ENCODE measurements around the gene NUP188. TPM values are rescaled to one million over a fixed set of nuclear protein-coding genes. Genes with fewer than 3 reads are reported as not detected.
"Not testable (repeated sequence)": the region's sequence is repeated elsewhere in the genome, so short reads cannot be mapped to it uniquely, and the experiment has no call there.

NUP188 gene
- polyA plus RNA-seq, 1 donor from 2014 or later = 24.0 TPM

- H3K36me3 ChIP-seq (ENCODE audit: insufficient read depth, low read length) = peaks cover 7% of the 10 kb centered on the region
- no peak overlapping the region for H3K9ac ChIP-seq (ENCODE audit: low read length)
- H3K9me3 ChIP-seq (ENCODE audit: low read length) = no peaks in the 10 kb centered on the region
- no peaks in the 10 kb centered on the region for H3K9me2 ChIP-seq (ENCODE audit: insufficient read depth, low read length)
- no peaks in the 10 kb centered on the region for H3K79me2 ChIP-seq (replicated peaks; ENCODE audit: insufficient read depth, low read length)
- H3F3A ChIP-seq (ENCODE audit: insufficient read depth, low read length, poor library complexity, severe bottlenecking) = no peaks in the 10 kb centered on the region
- no peak overlapping the region for H3K4me2 ChIP-seq (ENCODE audit: low read length)
- no peaks in the 10 kb centered on the region for H4K20me1 ChIP-seq (ENCODE audit: insufficient read depth)
- no peak overlapping the region for H3K27ac ChIP-seq (ENCODE audit: low read length)
- no peak overlapping the region for H3K4me3 ChIP-seq (ENCODE audit: low read length)
- TF ChIP-seq EP300 (conservative IDR thresholded peaks at IDR 0.05; ENCODE audit: poor library complexity, severe bottlenecking) = no peak
- peak; percentile 5 for TF ChIP-seq POLR2AphosphoS5 (IDR thresholded peaks at IDR 0.05)
- TF ChIP-seq SMC3 (conservative IDR thresholded peaks at IDR 0.05; ENCODE audit: poor library complexity) = no peak
- H3K27me3 ChIP-seq (ENCODE audit: insufficient read depth, low read depth, low read length) = no peaks in the 10 kb centered on the region
- no peak overlapping the region for H2AFZ ChIP-seq (ENCODE audit: low read depth, low read length)
These were observed 52.2 kb downstream of the NUP188 start for GRCh38 chr9:128999581-129000206.

DNA sequence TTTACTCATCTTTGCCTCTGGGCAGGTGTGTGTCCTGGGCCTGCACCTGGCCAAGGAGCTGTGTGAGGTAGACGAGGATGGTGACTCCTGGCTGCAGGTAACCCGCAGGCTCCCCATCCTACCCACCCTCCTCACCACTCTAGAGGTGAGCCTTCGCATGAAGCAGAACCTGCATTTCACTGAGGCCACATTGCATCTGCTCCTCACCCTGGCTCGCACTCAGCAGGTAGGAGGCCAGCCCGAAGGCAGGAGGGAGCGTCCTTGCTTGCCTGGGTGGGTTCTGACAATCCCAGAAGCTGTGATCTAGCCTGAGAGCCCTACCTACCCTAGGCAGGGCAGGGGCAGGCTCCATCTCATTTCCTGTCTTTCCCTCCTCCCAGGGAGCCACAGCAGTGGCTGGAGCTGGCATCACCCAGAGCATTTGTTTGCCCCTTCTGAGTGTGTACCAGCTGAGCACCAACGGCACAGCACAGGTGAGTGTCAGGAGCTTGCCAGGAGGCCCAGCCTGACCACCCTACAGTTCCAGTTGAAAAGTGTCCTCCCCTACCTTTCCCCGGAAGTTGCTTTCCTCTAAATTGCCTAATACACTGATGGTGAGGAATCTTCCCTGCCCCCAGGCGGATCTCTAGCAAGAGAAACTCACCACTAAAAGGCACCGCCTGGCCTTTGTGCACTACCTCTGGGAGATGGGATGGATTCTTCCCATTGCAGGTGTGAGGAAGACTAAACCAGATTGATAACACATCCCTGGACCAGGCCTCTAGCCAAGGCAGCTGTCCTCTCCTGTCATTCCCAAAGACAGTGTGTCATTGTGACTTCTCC is 54.2 kb downstream of the NUP188 start:
- Histone ChIP-seq H3K27ac (ENCODE audit: low read length) (no peak overlapping the region), H3K9ac (ENCODE audit: low read length) (no peak overlapping the region), H3K27me3 (ENCODE audit: insufficient read depth, low read depth, low read length) (no peaks in the 10 kb centered on the region), H3K9me3 (ENCODE audit: low read length) (no peaks in the 10 kb centered on the region), H2AFZ (ENCODE audit: low read depth, low read length) (no peak overlapping the region), H4K20me1 (ENCODE audit: insufficient read depth) (no peaks in the 10 kb centered on the region), H3K36me3 (ENCODE audit: insufficient read depth, low read length) (peaks cover 7% of the 10 kb centered on the region), H3F3A (ENCODE audit: insufficient read depth, low read length, poor library complexity, severe bottlenecking) (no peaks in the 10 kb centered on the region), H3K9me2 (ENCODE audit: insufficient read depth, low read length) (no peaks in the 10 kb centered on the region), H3K4me3 (ENCODE audit: low read length) (no peak overlapping the region), H3K79me2 (replicated peaks; ENCODE audit: insufficient read depth, low read length) (no peaks in the 10 kb centered on the region), H3K4me2 (ENCODE audit: low read length) (no peak overlapping the region)
- TF ChIP-seq TAF1 (IDR thresholded peaks at IDR 0.05; ENCODE audit: low read depth) (no peak), POLR2AphosphoS5 (IDR thresholded peaks at IDR 0.05) (peak; percentile 27)

- no peaks in the 10 kb centered on the region for H4K20me1 ChIP-seq (ENCODE audit: insufficient read depth)
- H3K4me3 ChIP-seq (ENCODE audit: low read length) = no peak overlapping the region
- H3K9me2 ChIP-seq (ENCODE audit: insufficient read depth, low read length) = no peaks in the 10 kb centered on the region
- no peaks in the 10 kb centered on the region for H3K27me3 ChIP-seq (ENCODE audit: insufficient read depth, low read depth, low read length)
- TF ChIP-seq, protein P1, sequence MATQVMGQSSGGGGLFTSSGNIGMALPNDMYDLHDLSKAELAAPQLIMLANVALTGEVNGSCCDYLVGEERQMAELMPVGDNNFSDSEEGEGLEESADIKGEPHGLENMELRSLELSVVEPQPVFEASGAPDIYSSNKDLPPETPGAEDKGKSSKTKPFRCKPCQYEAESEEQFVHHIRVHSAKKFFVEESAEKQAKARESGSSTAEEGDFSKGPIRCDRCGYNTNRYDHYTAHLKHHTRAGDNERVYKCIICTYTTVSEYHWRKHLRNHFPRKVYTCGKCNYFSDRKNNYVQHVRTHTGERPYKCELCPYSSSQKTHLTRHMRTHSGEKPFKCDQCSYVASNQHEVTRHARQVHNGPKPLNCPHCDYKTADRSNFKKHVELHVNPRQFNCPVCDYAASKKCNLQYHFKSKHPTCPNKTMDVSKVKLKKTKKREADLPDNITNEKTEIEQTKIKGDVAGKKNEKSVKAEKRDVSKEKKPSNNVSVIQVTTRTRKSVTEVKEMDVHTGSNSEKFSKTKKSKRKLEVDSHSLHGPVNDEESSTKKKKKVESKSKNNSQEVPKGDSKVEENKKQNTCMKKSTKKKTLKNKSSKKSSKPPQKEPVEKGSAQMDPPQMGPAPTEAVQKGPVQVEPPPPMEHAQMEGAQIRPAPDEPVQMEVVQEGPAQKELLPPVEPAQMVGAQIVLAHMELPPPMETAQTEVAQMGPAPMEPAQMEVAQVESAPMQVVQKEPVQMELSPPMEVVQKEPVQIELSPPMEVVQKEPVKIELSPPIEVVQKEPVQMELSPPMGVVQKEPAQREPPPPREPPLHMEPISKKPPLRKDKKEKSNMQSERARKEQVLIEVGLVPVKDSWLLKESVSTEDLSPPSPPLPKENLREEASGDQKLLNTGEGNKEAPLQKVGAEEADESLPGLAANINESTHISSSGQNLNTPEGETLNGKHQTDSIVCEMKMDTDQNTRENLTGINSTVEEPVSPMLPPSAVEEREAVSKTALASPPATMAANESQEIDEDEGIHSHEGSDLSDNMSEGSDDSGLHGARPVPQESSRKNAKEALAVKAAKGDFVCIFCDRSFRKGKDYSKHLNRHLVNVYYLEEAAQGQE (IDR thresholded peaks at IDR 0.05; ENCODE audit: borderline replicate concordance) = no peak
- no peak for TF ChIP-seq EP300 (conservative IDR thresholded peaks at IDR 0.05; ENCODE audit: poor library complexity, severe bottlenecking)
- TF ChIP-seq POLR2AphosphoS5 (IDR thresholded peaks at IDR 0.05) = no peak
- TF ChIP-seq, protein P2, sequence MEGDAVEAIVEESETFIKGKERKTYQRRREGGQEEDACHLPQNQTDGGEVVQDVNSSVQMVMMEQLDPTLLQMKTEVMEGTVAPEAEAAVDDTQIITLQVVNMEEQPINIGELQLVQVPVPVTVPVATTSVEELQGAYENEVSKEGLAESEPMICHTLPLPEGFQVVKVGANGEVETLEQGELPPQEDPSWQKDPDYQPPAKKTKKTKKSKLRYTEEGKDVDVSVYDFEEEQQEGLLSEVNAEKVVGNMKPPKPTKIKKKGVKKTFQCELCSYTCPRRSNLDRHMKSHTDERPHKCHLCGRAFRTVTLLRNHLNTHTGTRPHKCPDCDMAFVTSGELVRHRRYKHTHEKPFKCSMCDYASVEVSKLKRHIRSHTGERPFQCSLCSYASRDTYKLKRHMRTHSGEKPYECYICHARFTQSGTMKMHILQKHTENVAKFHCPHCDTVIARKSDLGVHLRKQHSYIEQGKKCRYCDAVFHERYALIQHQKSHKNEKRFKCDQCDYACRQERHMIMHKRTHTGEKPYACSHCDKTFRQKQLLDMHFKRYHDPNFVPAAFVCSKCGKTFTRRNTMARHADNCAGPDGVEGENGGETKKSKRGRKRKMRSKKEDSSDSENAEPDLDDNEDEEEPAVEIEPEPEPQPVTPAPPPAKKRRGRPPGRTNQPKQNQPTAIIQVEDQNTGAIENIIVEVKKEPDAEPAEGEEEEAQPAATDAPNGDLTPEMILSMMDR (IDR thresholded peaks at IDR 0.05; ENCODE audit: poor library complexity, severe bottlenecking) = no peak
- TF ChIP-seq SMC3 (conservative IDR thresholded peaks at IDR 0.05; ENCODE audit: poor library complexity) = no peak
- TF ChIP-seq TAF1 (IDR thresholded peaks at IDR 0.05; ENCODE audit: low read depth) = no peak
- TF ChIP-seq MXI1 (conservative IDR thresholded peaks at IDR 0.05; ENCODE audit: poor library complexity, severe bottlenecking) = no peak
- TF ChIP-seq EZH2 (IDR thresholded peaks at IDR 0.05; ENCODE audit: borderline replicate concordance, insufficient read depth, low read length, poor library complexity, severe bottlenecking) = no peak
- TF ChIP-seq RAD21 (conservative IDR thresholded peaks at IDR 0.05) = no peak
- no peaks in the 10 kb centered on the region for H3K79me2 ChIP-seq (replicated peaks; ENCODE audit: insufficient read depth, low read length)
- H3K9me3 ChIP-seq (ENCODE audit: low read length) = no peaks in the 10 kb centered on the region
- no peak overlapping the region for H3K9ac ChIP-seq (ENCODE audit: low read length)
- no peaks in the 10 kb centered on the region for H3F3A ChIP-seq (ENCODE audit: insufficient read depth, low read length, poor library complexity, severe bottlenecking)
- no peak overlapping the region for H3K27ac ChIP-seq (ENCODE audit: low read length)
- H3K36me3 ChIP-seq (ENCODE audit: insufficient read depth, low read length) = peaks cover 7% of the 10 kb centered on the region
- H3K4me2 ChIP-seq (ENCODE audit: low read length) = no peak overlapping the region
- H2AFZ ChIP-seq (ENCODE audit: low read depth, low read length) = no peak overlapping the region
These were observed 55.5 kb downstream of the NUP188 start for GRCh38 chr9:129002992-129003391.

DNA sequence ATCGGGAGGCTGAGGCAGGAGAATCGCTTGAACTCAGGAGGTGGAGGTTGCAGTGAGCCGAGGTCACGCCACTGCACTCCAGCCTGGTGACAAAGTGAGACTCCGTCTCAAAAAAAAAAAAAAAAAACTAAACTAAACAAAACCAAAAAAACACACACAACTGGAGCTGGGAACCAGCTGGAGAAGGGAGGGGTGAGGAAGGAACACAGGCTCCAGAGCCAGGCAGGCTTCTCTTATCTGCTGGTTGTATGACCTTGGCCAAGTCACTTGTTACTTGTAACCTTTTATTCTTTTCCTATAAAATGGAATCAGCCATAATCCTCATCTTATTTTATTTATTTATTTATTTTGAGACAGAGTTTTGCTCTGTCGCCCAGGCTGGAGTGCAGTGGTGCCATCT is 56.7 kb downstream of the NUP188 start:
- H3K36me3 ChIP-seq (ENCODE audit: insufficient read depth, low read length); H3K79me2 ChIP-seq (replicated peaks; ENCODE audit: insufficient read depth, low read length): not testable (repeated sequence)

More for the DNA sequence above, 56.7 kb downstream of the NUP188 start:
- H3K9ac ChIP-seq (ENCODE audit: low read length); H3K4me3 ChIP-seq (ENCODE audit: low read length); H3K27me3 ChIP-seq (ENCODE audit: insufficient read depth, low read depth, low read length); H3K27ac ChIP-seq (ENCODE audit: low read length); H4K20me1 ChIP-seq (ENCODE audit: insufficient read depth); H3K9me2 ChIP-seq (ENCODE audit: insufficient read depth, low read length); H3F3A ChIP-seq (ENCODE audit: insufficient read depth, low read length, poor library complexity, severe bottlenecking); H2AFZ ChIP-seq (ENCODE audit: low read depth, low read length); H3K4me2 ChIP-seq (ENCODE audit: low read length); H3K9me3 ChIP-seq (ENCODE audit: low read length): not testable (repeated sequence)
